SK-N-SH (cell line): Measurements from ENCODE around the gene KCNB1. TPM values are rescaled to one million over a fixed set of nuclear protein-coding genes. Genes with fewer than 3 reads are reported as not detected.
"Not testable (repeated sequence)": the region's sequence is repeated elsewhere in the genome, so short reads cannot be mapped to it uniquely, and the experiment has no call there.

Experiments used
- CTCF ChIA-PET: fragments of 300-600, 350-600 bp; formaldehyde crosslinking; extraction: SDS; loops from one replicate; lab custom pipeline; 2021; lab: Yijun Ruan, JAX
- POLR2A ChIA-PET: fragments of 350-600 bp; sonication (Branson Sonifier 250); formaldehyde crosslinking; extraction: SDS; loops from one replicate; lab custom pipeline; 2020; ENCODE audit warnings: antibody characterized with exemption, inconsistent platforms; lab: Yijun Ruan, JAX
- DNase-seq: peaks from one replicate; pipeline ENCODE4 v3.0.0; 2012
- H2AFZ ChIP-seq: fragments of 200-600 bp; sonication (generic); 2 replicates; pipeline ENCODE4 v1.8.1; 2016; ENCODE audit warnings: antibody characterized with exemption, mild to moderate bottlenecking, low read depth
- H3F3A ChIP-seq: fragments of 200-600 bp; sonication (generic); replicated peaks from 2 replicates; pipeline ENCODE3; 2016; ENCODE audit warnings: antibody characterized with exemption, mild to moderate bottlenecking; ENCODE audit not compliant: insufficient read depth
- H3K27ac ChIP-seq, 2 experiments: fragments of 200-500 bp in 1 of 2; fragments of 200-600 bp in 1 of 2; sonication (Bioruptor generic) in 1 of 2; sonication (generic), shearing (Covaris generic) in 1 of 2; 2 replicates each; pipeline versions ENCODE4 v1.5.1 to v1.6.1; 2014 to 2016; ENCODE audit warnings: low read depth in 2 of 2, inconsistent platforms in 1 of 2, low read length in 1 of 2, mild to moderate bottlenecking in 1 of 2, mixed read lengths in 1 of 2
- H3K27me3 ChIP-seq: fragments of 200-600 bp; sonication (generic), shearing (Covaris generic); 2 replicates; pipeline ENCODE4 v1.6.1; 2016; ENCODE audit warnings: mixed run types; ENCODE audit not compliant: insufficient read depth
- H3K36me3 ChIP-seq, 2 experiments: fragments of 200-500 bp in 1 of 2; fragments of 200-600 bp in 1 of 2; sonication (Bioruptor generic) in 1 of 2; sonication (generic) in 1 of 2; replicated peaks in 1 of 2; 2 replicates each; pipeline versions ENCODE3 to v1.5.1; 2014 to 2016; ENCODE audit warnings: low read length in 1 of 2, mild to moderate bottlenecking in 1 of 2; ENCODE audit not compliant: insufficient read depth in 2 of 2, control insufficient read depth in 1 of 2
- H3K4me1 ChIP-seq, 2 experiments: fragments of 200-500 bp in 1 of 2; fragments of 200-600 bp in 1 of 2; sonication (Bioruptor generic) in 1 of 2; sonication (generic), shearing (Covaris generic) in 1 of 2; 2 replicates each; pipeline versions ENCODE4 v1.5.1 to v1.6.1; 2014 to 2016; ENCODE audit warnings: low read depth in 1 of 2, low read length in 1 of 2, mixed run types in 1 of 2; ENCODE audit not compliant: insufficient read depth in 2 of 2, control insufficient read depth in 1 of 2
- H3K4me2 ChIP-seq: fragments of 200-600 bp; sonication (generic), shearing (Covaris generic); 2 replicates; pipeline ENCODE4 v1.6.1; 2017; ENCODE audit warnings: mixed run types
- H3K4me3 ChIP-seq, 2 experiments: fragments of 200-500 bp in 1 of 2; fragments of 200-600 bp in 1 of 2; sonication (Bioruptor generic) in 1 of 2; sonication (generic), shearing (Covaris generic) in 1 of 2; 2 replicates each; pipeline versions ENCODE4 v1.5.1 to v1.8.1; 2014 to 2016; ENCODE audit warnings: low read depth in 2 of 2, inconsistent platforms in 1 of 2, low read length in 1 of 2, mild to moderate bottlenecking in 1 of 2, mixed read lengths in 1 of 2, moderate library complexity in 1 of 2
- H3K79me2 ChIP-seq: fragments of 200-600 bp; sonication (generic); 2 replicates; pipeline ENCODE4 v1.8.1; 2017; ENCODE audit warnings: mild to moderate bottlenecking; ENCODE audit not compliant: insufficient read depth
- H3K9ac ChIP-seq: fragments of 200-600 bp; sonication (generic); 2 replicates; pipeline ENCODE4 v1.6.1; 2017; ENCODE audit warnings: mixed run types
- H3K9me2 ChIP-seq: fragments of 200-600 bp; sonication (generic); 2 replicates; pipeline ENCODE4 v1.6.1; 2017; ENCODE audit warnings: mixed run types
- H3K9me3 ChIP-seq: fragments of 200-600 bp; sonication (generic); 2 replicates; pipeline ENCODE4 v1.6.1; 2017; ENCODE audit warnings: mixed run types, mild to moderate bottlenecking, moderate library complexity
- H4K20me1 ChIP-seq: fragments of 200-600 bp; sonication (generic); 2 replicates; pipeline ENCODE4 v1.6.1; 2017; ENCODE audit warnings: mild to moderate bottlenecking, mixed run types; ENCODE audit not compliant: insufficient read depth
- EZH2phosphoT487 ChIP-seq: fragments of 200-600 bp; sonication (generic); IDR thresholded peaks from 2 replicates; pipeline ENCODE4 v1.6.1; 2017; ENCODE audit warnings: low read depth, mixed run types, mild to moderate bottlenecking, antibody characterized with exemption, moderate library complexity, borderline replicate concordance
- GABPA ChIP-seq: IDR thresholded peaks from 2 replicates; pipeline ENCODE4 v1.4.0; 2012; ENCODE audit warnings: low read depth, mild to moderate bottlenecking
- IRF3 ChIP-seq: fragments of 150-350 bp; IDR thresholded peaks from 2 replicates; pipeline ENCODE4 v1.6.1; 2016; ENCODE audit warnings: mild to moderate bottlenecking, low read depth, low read length
- JUND ChIP-seq: IDR thresholded peaks from 2 replicates; pipeline ENCODE4 v1.4.0; 2012
- MXI1 ChIP-seq: IDR thresholded peaks from 2 replicates; pipeline ENCODE4 v1.6.1; 2012; ENCODE audit warnings: mild to moderate bottlenecking, low read depth, low read length, improper control_type of control experiment
- POLR2AphosphoS5 ChIP-seq: IDR thresholded peaks from 2 replicates; pipeline ENCODE4 v1.6.1; 2012; ENCODE audit warnings: low read depth, low read length
- REST ChIP-seq: IDR thresholded peaks from 2 replicates; pipeline ENCODE4 v1.6.1; 2012; ENCODE audit warnings: mild to moderate bottlenecking, low read depth, low read length, moderate library complexity
- TAF1 ChIP-seq: IDR thresholded peaks from 2 replicates; pipeline ENCODE4 v1.6.1; 2012; ENCODE audit warnings: low read depth, mild to moderate bottlenecking, low read length, moderate library complexity, borderline replicate concordance
- TCF12 ChIP-seq: IDR thresholded peaks from 2 replicates; pipeline ENCODE4 v1.4.0; 2012
- TEAD4 ChIP-seq: IDR thresholded peaks from 2 replicates; pipeline ENCODE4 v1.4.0; 2012; ENCODE audit warnings: mild to moderate bottlenecking, borderline replicate concordance; ENCODE audit not compliant: insufficient read depth
- ZBTB33 ChIP-seq: IDR thresholded peaks from 2 replicates; pipeline ENCODE4 v1.4.0; 2012; ENCODE audit warnings: low read depth, borderline replicate concordance
- WGBS: methylation state at CpG from one replicate; pipeline ENCODE4 v1.1.6; 2017; ENCODE audit warnings: low lambda C conversion rate; 5-methylcytosine and 5-hydroxymethylcytosine counted together
- polyA plus RNA-seq, 3 experiments: library from polyadenylated mRNA; depleted of rRNA; stranded (reverse); fragments of >200 nt; gene quantifications; 2 replicates each; pipeline ENCODE4 v1.2.3, GENCODE V29; 2012

Gene KCNB1
- polyA plus RNA-seq, 1 of the 3 experiments (the other 2 are of a cell fraction) = 0.82 TPM

- DNase-seq = no peak
- WGBS = 52% methylated on average over 9 of the region's 10 CpGs
- CTCF ChIA-PET = interaction anchor here (0.5 to 1.8 kb wide), 6 partner anchors 26 to 130 kb away, joined by 3 to 11 read pairs (median 4); no protein-coding TSS in a partner anchor
- POLR2A ChIA-PET = no interaction called here
- Histone ChIP-seq H3K36me3 (no peaks in the 10 kb centered on the region), H3K9me2 (no peaks in the 10 kb centered on the region), H3K4me2 (no peak overlapping the region), H4K20me1 (no peaks in the 10 kb centered on the region), H3F3A (no peaks in the 10 kb centered on the region), H2AFZ (no peak overlapping the region), H3K4me3 (no peak overlapping the region), H3K27me3 (peaks cover 5% of the 10 kb centered on the region; the same call in 1 of the 2 replicates), H3K27ac (no peak overlapping the region), H3K9ac (no peak overlapping the region), H3K79me2 (no peaks in the 10 kb centered on the region), H3K4me1 (peaks cover 0 to 23% of the 10 kb centered on the region in 2 experiments; a peak in 1 of 4 replicates), H3K9me3 (no peaks in the 10 kb centered on the region)
- TF ChIP-seq JUND (no peak), POLR2AphosphoS5 (no peak), MXI1 (no peak), TAF1 (no peak), GABPA (no peak), TEAD4 (no peak), IRF3 (no peak), TCF12 (no peak), REST (no peak), EZH2phosphoT487 (no peak), ZBTB33 (no peak)
These were observed 71.1 kb downstream of the KCNB1 start for GRCh38 chr20:49411221-49411925.

GRCh38 chr20:49409975-49410621, 72.4 kb downstream of the KCNB1 start:
- H2AFZ ChIP-seq, H3K79me2 ChIP-seq, H3K4me3 ChIP-seq, H3K9me3 ChIP-seq, H3K9me2 ChIP-seq, H3K4me2 ChIP-seq, H4K20me1 ChIP-seq, POLR2A ChIA-PET, H3K36me3 ChIP-seq, H3K9ac ChIP-seq, H3K27ac ChIP-seq, DNase-seq, H3K27me3 ChIP-seq, H3F3A ChIP-seq: not testable (repeated sequence)
- peaks cover 0 to 22% of the 10 kb centered on the region in 2 experiments; a peak in 1 of 4 replicates for H3K4me1 ChIP-seq
- CTCF ChIA-PET = interaction anchor here (1.2 to 2.0 kb wide), 2 partner anchors 13 to 74 kb away, joined by 3 to 7 read pairs; no protein-coding TSS in a partner anchor
- 32% methylated on average over 5 of the region's 5 CpGs for WGBS
